ENCODE results near the gene PMF1.

The PMF1 gene

DNA sequence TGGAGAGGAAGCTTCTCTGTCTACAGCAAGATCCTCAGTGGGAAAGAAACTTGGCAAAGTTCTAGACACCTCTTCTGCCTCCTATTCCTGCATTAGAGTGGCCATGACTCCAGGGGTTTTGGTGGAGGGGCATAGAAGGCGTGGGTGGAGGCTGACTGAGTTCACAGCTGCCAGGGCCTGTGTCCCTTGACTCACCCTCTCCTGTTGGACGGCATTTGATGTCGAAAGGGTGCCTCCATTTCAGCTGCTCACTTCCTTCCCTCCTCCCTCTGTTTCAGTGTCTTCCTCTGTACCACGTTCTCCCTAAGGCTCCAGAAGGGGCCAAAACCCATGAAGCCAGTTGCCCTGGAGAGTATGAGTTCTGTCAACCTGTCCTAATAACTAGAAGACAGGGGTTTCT is 72.0 kb downstream of the PMF1 start:
- no peak for DNase-seq (ENCODE audit: extremely low read depth, low read depth)
- TF ChIP-seq, protein P1, sequence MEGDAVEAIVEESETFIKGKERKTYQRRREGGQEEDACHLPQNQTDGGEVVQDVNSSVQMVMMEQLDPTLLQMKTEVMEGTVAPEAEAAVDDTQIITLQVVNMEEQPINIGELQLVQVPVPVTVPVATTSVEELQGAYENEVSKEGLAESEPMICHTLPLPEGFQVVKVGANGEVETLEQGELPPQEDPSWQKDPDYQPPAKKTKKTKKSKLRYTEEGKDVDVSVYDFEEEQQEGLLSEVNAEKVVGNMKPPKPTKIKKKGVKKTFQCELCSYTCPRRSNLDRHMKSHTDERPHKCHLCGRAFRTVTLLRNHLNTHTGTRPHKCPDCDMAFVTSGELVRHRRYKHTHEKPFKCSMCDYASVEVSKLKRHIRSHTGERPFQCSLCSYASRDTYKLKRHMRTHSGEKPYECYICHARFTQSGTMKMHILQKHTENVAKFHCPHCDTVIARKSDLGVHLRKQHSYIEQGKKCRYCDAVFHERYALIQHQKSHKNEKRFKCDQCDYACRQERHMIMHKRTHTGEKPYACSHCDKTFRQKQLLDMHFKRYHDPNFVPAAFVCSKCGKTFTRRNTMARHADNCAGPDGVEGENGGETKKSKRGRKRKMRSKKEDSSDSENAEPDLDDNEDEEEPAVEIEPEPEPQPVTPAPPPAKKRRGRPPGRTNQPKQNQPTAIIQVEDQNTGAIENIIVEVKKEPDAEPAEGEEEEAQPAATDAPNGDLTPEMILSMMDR (IDR thresholded peaks at IDR 0.05; ENCODE audit: low read depth, low read length), result no peak

DNA sequence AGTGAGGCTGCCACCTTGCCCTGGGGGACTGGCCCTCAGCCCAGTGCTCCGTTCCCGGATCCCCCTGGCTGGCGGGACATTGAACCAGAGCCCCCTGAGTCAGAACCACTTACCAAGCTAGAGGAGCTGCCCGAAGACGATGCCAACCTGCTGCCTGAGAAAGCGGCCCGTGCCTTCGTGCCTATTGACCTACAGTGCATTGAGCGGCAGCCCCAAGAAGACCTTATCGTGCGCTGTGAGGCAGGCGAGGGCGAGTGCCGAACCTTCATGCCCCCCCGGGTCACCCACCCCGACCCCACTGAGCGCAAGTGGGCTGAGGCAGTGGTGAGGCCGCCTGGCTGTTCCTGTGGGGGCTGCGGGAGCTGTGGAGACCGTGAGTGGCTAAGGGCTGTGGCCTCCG is 72.6 kb downstream of the PMF1 start:
- TF ChIP-seq, protein P1 (IDR thresholded peaks at IDR 0.05; ENCODE audit: low read depth, low read length), result no peak
- no peak for DNase-seq (ENCODE audit: extremely low read depth, low read depth)

DNA sequence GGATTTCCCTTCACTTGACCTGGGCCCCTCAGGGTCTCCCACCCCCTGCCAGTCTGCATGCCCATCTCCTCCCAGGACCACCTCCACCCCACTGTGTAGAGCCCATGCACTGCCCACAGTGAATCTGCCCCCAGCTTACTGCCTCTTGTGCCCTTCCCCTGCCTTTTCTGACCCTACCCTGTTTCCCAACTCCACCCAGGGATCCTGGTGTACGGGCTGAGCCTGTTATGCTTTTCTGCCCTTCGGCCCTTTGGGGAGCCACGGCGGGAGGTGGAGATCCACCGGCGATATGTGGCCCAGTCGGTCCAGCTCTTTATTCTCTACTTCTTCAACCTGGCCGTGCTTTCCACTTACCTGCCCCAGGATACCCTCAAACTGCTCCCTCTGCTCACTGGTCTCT is 73.3 kb downstream of the PMF1 start:
- DNase-seq (ENCODE audit: extremely low read depth, low read depth), result no peak
- TF ChIP-seq, protein P1 (IDR thresholded peaks at IDR 0.05; ENCODE audit: low read depth, low read length), result no peak

Data from AG09319 (cell line).